Muscle of arm (tissue), 12 donors: ENCODE measurements around the gene AUTS2. TPM values are rescaled to one million over a fixed set of nuclear protein-coding genes. Genes with fewer than 3 reads are reported as not detected.

Source experiments
- DNase-seq: peaks from one replicate; pipeline ENCODE4 v3.0.0-alpha.2; 2013
- polyA plus RNA-seq, 12 donors: library from polyadenylated mRNA; unstranded; fragments of 120-200 nt; gene quantifications; one replicate each; pipeline ENCODE4 v1.2.1, GENCODE V29; 2013; ENCODE audit not compliant: insufficient read length in 12 of 12

Gene AUTS2
- polyA plus RNA-seq, 12 donors: 60.0 to 182 (median 86.6) TPM

DNA sequence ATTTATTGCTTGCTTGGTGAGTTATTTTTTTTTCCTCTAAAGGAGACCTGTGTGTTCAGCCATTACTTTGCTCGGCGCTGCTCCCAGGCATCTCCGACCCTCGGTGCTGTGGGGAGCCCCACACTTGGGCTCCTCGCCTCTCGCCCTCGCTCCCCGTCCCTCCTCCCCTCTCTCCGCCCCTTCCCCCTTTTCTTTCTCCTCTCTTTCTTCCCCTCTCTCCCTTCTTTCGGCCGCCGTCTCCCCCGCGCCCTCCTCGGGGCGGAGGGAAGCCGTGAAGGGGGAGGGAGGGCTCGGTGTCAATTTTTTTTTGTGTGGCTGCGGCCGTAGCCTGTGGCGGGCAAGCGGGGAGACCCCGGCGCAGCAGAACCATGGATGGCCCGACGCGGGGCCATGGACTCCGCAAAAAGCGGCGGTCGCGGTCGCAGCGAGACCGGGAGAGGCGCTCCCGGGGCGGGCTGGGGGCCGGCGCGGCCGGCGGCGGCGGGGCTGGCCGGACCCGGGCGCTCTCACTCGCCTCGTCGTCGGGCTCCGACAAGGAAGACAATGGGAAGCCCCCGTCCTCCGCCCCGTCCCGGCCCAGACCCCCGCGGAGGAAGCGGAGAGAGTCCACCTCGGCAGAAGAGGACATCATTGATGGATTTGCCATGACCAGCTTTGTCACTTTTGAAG is 1.1 kb downstream of the AUTS2 start:
- no peak for DNase-seq

DNA sequence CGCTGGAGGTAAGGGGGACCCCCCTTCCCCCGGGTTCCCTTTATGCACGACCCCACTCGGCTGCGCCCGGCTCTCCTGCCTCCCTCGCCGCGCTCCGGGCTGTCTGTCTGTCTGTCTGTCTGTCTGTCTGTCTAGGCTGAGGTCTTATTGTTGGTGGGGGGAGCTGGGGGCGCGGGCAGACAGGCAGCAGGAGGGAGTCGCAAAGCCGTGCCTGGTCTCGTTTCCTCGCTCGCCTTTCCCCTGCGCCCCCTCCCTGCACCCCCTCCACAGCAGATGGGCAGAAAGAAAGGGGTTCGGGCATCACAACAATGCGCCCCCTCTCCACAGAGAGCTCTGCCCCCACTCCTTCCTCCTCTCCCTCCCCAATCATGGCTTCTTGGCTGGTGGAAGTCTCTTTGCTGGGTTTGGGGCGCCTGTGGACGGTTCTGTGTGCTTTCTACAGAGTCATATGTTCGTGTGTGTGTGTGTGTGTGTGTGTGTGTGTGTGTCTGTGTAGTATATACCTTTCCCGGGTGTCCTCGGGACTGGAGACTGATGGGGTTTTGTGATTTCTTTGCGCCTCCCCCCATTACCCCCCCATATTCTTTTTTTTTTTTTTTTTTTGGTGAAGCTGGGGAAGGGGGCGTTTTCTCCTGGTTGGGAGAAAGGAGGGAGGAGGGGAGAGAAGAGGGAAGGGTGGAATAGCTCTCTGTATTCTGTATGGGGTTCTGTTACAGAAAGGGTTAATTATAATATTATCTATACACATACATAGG is 1.9 kb downstream of the AUTS2 start:
- no peak for DNase-seq

DNA sequence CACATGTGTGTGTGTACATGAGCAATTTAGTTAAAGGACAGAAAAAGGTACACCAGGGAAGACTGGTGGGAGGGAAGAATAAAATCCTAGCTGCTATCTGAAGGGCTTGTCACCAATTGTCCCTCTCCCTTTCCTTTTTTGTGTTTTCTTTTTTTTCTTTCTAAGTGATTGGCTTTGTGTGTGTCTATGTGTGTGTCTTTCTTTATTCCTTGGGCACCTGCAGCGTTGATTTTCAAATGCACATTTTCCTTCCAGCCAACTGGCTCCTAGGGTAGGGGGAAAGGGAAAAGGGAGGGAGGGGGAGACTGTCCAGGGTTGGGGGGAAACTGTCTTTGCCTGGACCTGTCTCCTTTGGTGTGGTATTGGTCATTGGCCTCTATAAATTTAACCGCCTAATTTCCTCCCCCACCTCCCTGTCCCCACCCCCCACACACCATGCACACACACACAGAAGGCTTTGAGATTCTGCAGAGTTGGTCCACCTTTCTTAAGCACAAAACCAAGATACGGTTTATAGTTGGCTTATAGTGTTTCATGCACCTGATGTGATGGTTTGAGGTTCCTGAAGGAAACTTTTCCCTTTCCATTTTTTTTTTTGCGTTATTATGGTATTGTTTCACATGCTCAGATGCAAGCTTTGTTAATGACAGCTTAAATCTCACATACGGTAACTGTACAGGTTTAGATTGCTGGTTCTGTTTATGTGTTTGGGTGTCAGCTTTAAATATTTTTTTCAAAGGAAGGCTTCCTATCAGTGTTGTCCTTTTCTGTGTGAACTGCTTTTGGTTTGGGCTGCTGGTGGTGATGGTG is 2.6 kb downstream of the AUTS2 start:
- no peak for DNase-seq

DNA sequence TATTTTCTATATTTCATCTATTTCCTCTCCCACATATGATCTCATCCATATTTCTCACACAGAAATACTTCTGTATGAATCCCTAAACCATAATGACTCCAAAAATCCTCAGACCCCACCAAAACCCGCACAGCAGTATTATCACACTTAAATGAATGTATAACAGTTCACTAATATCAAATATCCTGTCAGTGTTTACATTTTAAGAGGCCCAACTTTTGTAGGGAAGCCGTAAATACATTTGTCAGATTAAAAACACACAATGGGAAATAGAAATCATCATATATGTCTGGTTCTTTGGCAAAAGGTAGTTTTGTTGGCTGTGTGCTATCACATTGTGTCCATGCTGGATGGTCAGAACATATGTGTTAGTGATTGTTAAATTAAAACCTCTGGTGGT is 4.2 kb downstream of the AUTS2 start:
- DNase-seq: no peak

DNA sequence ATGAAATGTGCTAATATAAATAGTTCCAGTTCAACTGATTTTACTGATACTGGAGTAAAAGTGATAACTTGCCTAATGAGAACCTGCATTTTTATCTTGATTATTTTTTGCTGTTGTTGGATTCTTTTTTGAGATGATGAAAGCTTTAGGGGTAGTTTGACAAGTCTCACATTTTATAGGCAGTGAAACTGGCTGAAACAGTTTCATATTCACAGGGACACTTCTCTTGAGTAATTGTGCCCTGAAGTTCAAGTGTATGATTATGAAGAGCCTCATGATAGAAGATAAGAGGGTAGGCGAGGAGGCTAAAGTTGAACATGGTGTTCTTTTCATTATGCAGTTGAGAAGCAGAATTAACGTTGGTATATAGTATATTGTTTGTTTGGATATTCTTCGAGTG is 5.1 kb downstream of the AUTS2 start:
- no peak for DNase-seq

DNA sequence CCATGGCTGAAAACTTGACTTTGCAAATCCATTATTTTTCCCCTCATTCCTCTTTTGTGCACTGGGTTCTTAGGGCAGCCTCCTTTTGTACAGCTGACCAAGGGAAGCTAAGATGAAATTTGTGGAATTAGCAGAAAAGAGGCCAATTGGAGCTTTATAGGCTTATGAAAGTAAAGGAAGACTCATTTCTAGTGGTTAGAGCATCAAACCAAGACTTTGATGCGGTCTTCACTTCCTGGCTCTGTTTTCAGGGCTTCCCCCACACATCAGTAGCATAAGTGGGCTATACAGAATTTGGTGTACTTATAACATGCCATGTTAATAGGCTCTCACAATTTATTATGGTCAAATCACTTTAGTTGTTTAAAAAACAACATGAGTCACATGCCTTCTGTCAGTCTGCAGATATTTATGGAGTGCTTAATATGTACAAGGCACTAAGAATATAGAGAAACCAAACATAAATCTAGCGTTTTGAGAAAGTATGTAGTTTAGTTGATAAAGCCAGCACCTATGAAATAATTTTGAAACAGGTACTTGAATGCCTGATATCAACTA is 5.7 kb downstream of the AUTS2 start:
- DNase-seq: no peak

DNA sequence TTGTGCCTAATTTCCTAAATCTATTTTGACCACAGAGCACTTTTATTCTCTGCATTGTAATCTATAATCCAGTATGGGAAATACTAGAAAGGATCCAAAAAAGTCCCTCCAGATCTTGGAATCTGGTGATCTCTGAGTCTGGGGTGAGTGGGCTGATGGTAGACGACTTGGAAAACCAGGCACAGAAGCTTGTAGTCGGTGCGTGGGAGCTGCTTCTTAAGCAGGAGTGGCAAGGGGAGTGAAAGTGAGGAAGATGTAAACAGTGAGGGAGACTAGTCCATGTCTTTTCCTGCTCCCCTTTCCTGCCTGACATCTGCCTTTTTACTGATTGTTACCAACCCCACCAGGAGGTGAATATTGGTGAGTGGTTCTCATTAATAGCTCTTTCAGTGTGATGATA is 6.8 kb downstream of the AUTS2 start:
- no peak for DNase-seq

DNA sequence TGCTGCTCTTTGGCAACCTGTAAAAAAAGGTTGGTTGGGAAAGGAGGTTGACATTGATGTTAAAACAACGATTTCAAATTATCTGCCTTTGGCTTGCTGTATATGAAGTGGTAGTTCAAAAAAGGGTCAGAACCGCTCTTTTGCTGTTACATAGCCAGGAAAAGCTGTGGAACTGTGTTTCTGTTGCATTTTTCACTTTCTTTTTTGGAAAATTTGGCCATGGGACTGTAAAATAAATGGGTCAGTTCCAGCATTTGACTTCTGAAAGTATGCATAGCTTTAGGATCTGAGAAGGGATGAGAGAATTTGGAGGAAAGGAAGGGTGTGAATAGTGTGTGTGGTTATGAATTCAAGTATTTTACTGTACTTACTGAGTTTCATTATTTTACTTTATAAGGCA is 7.3 kb downstream of the AUTS2 start:
- no peak for DNase-seq

DNA sequence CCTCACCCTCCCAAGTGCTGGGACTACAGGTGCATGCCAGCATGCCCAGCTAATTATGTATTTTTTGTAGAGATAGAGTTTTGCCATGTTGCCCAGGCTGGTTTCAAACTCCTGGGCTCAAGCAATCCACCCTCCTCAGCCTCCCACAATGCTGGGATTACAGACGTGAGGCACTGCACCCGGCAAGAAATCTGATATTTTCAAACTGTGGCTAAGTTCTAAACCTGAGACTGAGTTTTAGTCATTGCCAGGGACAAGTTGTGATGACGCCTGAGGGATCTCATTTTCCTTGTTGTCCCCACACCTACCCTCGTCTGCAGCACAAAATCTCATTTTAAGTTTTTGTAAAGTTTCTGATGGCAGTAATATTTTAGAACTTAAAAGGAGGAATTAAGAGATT is 9.8 kb downstream of the AUTS2 start:
- no peak for DNase-seq

DNA sequence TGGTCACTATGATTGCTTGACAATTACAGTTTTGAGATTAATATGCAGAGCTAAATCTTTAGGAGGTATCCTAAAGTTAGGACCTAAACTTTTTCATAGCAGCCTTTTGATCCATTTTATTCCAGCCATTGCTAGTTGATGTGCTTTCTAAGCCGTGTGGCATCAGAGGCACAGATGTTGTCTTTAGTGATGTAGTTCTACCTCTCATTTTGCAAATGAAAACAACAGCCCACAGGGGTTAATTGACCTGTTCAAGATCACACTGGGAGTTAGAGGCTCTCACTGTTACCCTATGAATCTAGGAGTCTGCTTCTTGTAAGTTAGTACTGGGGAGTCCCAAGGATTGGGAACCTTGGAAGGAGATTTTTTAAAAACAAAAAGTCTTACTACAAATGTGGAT is 10.6 kb downstream of the AUTS2 start:
- DNase-seq: no peak

DNA sequence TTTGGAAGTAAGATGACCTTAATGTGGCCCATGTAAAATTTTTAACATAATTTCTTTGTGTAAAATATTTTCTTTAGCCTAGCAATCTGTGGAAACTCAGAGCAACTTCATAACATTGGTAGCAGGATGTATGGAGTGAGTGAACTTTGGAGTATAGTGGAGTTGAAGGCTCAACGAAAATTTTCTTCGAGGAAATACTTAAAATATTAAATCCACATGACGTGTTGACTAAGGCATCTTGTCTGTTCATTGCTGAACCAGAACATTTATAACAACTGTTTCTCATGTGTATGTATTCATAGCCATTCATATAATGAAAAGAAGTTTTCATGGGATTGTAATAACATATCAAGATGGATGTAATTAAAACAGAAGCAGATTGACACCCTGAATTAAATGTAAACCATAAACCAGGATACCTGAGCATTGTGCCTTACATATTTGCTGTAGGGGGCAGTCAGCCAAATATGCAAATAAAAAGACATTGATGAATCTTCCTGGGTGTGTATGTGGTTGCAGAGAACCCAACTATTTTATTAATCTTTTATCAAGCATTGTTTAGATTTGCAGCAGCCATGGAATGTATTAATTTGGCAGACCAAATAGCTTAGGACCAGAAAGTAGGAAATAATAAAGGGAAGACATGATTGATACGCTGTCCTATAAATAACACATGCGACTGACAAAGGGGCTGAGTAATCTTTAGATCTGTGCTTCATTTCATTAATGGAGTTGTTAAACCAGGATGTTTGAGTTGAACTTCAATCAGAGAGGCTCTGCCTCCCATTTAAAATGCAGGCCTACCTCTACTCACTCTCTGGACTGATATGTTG is 11.5 kb downstream of the AUTS2 start:
- DNase-seq: no peak

DNA sequence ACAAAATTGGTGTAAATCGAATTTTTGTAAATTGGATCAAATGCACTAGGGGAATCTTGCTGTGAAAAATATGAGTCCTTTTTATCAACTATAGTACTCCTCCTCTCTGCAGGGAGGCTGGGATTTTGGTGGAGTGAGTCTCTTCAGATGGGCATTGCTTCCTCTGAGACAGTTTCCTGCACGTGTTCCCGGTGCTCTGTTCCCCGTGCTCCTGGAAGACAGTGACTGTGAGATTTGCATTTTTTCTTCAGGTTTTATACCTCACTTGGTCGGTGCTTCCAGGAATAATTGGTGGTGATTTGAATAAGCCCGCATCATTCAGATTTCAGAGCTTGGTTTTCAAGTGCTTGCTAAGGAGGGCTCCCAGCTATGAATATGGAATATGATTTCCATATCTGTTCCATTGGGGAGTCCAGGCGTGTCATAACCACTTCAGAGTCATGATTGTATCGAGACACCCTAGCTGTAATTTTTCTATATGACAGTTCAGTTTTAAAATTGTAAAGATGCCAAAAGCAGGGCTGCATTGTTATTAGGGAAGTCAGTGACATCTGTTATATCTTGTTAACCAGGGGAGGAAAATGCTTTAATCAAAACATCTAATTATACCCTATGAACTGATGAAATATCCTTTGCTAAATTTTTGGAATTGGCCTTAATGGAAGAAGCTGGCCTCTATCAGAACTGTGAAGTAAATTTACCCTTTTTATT is 12.3 kb downstream of the AUTS2 start:
- DNase-seq: no peak

DNA sequence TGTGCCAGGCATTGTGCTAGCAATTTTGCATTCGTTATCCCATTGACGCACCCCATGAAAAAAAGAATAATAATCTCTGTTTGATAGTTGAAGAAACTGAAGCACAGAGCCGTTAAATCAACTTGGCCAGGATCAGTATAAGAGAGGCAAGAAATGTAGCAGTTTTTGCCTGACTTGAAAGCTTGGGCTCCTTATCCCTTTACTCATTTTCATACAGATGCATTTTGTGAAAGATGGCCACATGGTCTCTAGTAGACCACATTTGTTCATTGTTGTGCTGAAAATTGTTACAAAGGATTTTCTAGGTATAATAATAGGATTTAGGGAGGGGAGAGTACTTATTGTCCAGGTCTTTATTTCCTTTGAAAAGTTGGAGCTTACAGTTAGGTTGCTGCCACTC is 14.7 kb downstream of the AUTS2 start:
- no peak for DNase-seq

DNA sequence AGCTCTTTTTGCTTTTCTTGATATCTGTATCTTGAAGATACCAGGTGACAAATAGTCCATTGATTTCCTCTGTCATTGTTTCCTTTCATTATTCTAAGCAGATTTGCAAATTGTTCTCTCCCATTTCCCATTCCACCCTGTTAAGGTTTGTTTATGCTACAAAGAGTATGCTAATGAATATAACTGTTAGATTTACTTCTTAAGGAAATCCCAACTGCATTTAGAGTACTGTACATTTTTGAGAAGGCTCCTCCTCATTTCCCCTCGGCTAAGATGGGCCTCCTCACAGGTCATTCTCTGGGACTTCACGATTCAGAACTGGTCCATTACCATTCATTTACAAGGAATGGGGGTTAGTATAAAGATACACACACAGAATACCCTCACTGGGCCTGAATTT is 15.6 kb downstream of the AUTS2 start:
- DNase-seq: no peak

DNA sequence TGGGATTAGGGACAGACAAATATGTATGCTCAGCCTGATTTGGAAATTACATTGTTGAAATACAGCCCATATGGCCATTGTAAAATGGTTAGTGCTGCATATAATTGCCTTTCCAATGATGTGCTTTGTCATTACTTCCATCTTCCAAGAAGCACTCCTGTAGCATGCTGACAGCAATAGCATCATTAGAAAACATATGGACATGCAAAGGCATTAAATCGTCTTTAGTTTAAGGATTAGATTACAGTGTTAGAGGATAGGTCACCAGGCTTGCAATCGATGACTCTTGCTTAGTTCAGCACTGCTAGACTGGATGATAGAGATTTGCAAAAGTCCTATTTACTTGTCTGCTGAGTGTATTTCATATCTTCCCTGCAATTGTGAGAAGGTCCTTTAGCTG is 17.4 kb downstream of the AUTS2 start:
- DNase-seq: no peak

DNA sequence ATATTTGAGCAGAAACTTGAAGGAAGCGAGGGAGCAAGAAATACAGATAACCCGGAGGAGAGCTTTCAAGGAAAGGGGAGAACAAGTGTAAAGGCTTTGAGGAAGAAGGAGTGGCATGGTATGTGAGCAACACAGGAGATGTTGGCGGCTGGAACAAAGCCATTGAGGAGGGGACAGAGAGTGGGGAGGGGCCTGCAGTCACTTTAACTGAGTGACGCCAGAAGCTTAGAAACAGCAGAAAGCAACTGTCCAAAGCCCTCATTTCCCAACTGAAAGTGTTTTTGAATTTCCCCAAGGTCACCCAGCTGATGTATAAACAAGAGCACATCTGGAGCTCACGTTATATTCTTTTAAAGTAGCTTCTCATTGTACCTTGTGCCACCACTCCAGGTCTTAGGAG is 19.1 kb downstream of the AUTS2 start:
- no peak for DNase-seq

DNA sequence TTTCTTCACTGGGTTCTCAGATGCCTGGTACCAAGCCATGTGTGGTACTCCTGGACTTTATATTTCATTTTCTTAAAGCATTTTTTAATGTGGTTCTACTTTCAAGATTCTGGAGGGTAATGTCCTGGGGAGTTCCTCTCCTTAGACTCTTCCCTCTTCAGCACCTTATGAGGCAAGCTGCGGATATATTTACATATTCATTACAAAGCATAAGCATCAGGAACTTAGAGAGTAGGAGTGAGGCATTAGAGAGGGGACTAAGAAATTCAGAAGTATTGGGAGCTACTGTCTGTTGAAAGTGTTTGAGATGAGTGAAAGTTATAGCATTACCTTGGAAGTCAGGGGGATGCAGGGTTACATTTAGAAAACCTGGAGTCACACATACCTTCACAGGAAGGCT is 20.8 kb downstream of the AUTS2 start:
- no peak for DNase-seq

DNA sequence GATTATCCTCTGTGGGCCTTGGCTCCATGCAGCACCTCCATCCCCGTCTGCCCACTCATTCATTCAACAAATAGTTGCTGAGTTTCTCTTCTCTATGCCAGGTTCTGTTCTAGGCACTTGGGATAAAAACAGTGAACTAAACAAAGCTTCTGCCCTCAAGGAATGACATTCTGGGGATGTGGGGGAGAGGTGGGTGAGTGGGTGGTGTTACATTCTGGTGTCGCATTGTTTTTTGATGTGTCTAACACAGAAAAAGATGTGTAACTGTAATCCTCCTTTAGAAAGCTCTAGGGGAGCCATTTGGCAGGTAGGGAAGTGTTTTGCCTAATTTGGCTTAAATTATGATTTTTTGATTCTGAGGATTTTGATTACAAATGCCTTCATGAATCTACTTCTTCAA is 21.4 kb downstream of the AUTS2 start:
- DNase-seq: no peak

DNA sequence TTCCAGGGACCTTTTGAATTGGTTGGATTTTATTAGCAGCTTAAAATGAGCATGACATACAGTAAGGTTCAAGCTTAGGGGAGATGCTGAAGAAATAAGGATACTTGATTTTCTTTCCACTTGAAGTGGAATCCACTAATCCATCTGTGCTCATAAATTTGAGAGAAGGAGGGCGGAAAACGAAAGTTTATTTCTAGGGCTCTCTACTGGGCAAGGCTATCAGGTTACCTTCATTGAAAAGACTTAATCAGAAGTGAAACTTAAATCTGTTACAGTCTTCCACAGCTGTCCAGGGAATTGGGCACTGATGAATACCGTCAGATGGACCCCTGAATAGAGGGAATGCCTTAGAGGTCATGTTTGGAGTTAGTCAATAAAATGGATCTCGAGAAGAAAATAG is 21.8 kb downstream of the AUTS2 start:
- no peak for DNase-seq

DNA sequence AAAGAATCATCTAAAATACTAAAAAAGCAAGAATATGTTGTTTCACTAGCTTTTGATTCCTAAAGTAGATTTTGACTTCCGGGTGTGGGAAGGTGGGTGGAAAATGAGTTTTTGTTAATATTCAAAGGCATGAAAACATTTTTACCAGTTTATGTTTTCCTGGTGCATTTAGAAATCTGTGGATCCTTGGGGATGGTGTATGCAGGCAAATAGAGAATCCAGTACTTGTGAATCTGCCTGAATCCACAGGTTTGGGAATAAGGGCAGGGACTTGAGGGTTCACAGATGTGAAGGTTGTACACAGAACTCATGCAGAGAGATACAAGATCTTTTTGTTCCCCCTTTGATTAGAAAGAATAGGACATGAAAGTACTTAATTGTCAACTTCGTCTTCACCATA is 22.4 kb downstream of the AUTS2 start:
- DNase-seq: no peak
